ENCODE measurements around the gene SORCS2. TPM values are rescaled to one million over a fixed set of nuclear protein-coding genes. Genes with fewer than 3 reads are reported as not detected.

Gene SORCS2
- polyA plus RNA-seq, 1 of the 3 experiments (the other 2 are of a cell fraction), result 1.6 TPM

GRCh38 chr4:7755561-7755960 is 563.2 kb downstream of the SORCS2 start:
- H3K9me2 ChIP-seq, result no peaks in the 10 kb centered on the region
- DNase-seq, result no peak
- H3F3A ChIP-seq (replicated peaks; ENCODE audit: insufficient read depth), result peaks cover 21% of the 10 kb centered on the region
- ChIA-PET CTCF (interaction anchor here (1.0 to 1.1 kb wide), 2 partner anchors 14 to 174 kb away, joined by 3 read pairs; no protein-coding TSS in a partner anchor), POLR2A (no interaction called here)
- peaks cover 35 to 50% of the 10 kb centered on the region in 2 experiments for H3K36me3 ChIP-seq (replicated peaks in 1 of 2; ENCODE audit: control insufficient read depth in 1 of 2, insufficient read depth in 2 of 2, low read length in 1 of 2)
- no peaks in the 10 kb centered on the region for H3K27me3 ChIP-seq (ENCODE audit: insufficient read depth)
- TF ChIP-seq SIN3A (IDR thresholded peaks at IDR 0.05; ENCODE audit: borderline replicate concordance, low read depth, low read length), result no peak
- TF ChIP-seq FOSL2 (IDR thresholded peaks at IDR 0.05; ENCODE audit: borderline replicate concordance, low read depth), result no peak
- no peak for TF ChIP-seq ZBTB33 (IDR thresholded peaks at IDR 0.05; ENCODE audit: borderline replicate concordance, low read depth)
- TF ChIP-seq, protein P1, sequence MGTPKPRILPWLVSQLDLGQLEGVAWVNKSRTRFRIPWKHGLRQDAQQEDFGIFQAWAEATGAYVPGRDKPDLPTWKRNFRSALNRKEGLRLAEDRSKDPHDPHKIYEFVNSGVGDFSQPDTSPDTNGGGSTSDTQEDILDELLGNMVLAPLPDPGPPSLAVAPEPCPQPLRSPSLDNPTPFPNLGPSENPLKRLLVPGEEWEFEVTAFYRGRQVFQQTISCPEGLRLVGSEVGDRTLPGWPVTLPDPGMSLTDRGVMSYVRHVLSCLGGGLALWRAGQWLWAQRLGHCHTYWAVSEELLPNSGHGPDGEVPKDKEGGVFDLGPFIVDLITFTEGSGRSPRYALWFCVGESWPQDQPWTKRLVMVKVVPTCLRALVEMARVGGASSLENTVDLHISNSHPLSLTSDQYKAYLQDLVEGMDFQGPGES (IDR thresholded peaks at IDR 0.05; ENCODE audit: low read depth, low read length), result no peak
- no peak for TF ChIP-seq YY1 (IDR thresholded peaks at IDR 0.05; ENCODE audit: low read depth)
- no peak for TF ChIP-seq RXRA (IDR thresholded peaks at IDR 0.05; ENCODE audit: borderline replicate concordance, low read depth)
- no peak for TF ChIP-seq TEAD4 (IDR thresholded peaks at IDR 0.05; ENCODE audit: borderline replicate concordance, insufficient read depth)
- no peak for TF ChIP-seq ELF1 (IDR thresholded peaks at IDR 0.05)
- no peak for TF ChIP-seq MXI1 (IDR thresholded peaks at IDR 0.05; ENCODE audit: low read depth, low read length)
- no peak for TF ChIP-seq RCOR1 (IDR thresholded peaks at IDR 0.05; ENCODE audit: low read length)
- no peak overlapping the region for H3K27ac ChIP-seq (ENCODE audit: low read depth in 2 of 2, low read length in 1 of 2)
- WGBS (ENCODE audit: low lambda C conversion rate), result 95% methylated on average over 13 of the region's 16 CpGs
- no peaks in the 10 kb centered on the region; a peak in 1 of 4 replicates for H3K4me1 ChIP-seq (ENCODE audit: control insufficient read depth in 1 of 2, insufficient read depth in 2 of 2, low read depth in 1 of 2, low read length in 1 of 2)
- H4K20me1 ChIP-seq (ENCODE audit: insufficient read depth), result peaks cover 23% of the 10 kb centered on the region
- no peak overlapping the region for H3K4me3 ChIP-seq (ENCODE audit: low read depth in 2 of 2, low read length in 1 of 2)
- no peak overlapping the region for H2AFZ ChIP-seq (ENCODE audit: low read depth)
- peaks cover 14% of the 10 kb centered on the region; the same call in 1 of the 2 replicates for H3K79me2 ChIP-seq (ENCODE audit: insufficient read depth)
- H3K9me3 ChIP-seq, result no peaks in the 10 kb centered on the region
- no peak overlapping the region for H3K4me2 ChIP-seq
- no peak overlapping the region for H3K9ac ChIP-seq

DNA sequence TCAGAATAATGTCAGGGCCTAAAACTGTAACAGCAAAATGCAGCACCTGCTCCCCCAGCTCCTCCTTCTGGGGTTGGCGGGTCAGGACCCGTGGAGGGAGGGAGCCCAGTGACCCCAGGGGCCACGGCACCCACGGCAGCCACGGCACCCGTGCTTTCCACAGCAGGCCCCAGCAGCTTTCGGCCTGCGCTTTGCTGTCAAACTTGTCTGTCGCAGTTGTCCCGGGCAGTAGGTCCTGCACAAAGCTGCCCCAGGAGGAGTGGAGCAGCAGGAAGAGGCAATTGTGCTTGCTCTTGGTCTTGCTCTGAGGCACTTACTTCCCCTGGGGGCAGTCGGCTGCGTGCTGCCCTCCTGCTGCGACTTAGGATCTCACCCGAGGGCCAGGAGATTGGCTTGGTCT is 563.7 kb downstream of the SORCS2 start:
- 98% methylated on average over 14 of the region's 14 CpGs for WGBS (ENCODE audit: low lambda C conversion rate)
- H3K9me2 ChIP-seq, result no peaks in the 10 kb centered on the region
- H3K4me1 ChIP-seq (ENCODE audit: control insufficient read depth in 1 of 2, insufficient read depth in 2 of 2, low read depth in 1 of 2, low read length in 1 of 2), result no peaks in the 10 kb centered on the region; a peak in 1 of 4 replicates
- H3K79me2 ChIP-seq (ENCODE audit: insufficient read depth), result peaks cover 19% of the 10 kb centered on the region
- H2AFZ ChIP-seq (ENCODE audit: low read depth), result no peak overlapping the region
- no peak for DNase-seq
- H4K20me1 ChIP-seq (ENCODE audit: insufficient read depth), result peaks cover 27% of the 10 kb centered on the region
- TF ChIP-seq FOXJ3 (CRISPR knock-in tag; IDR thresholded peaks at IDR 0.05), result no peak
- no peak for TF ChIP-seq MXI1 (IDR thresholded peaks at IDR 0.05; ENCODE audit: low read depth, low read length)
- no peak for TF ChIP-seq TEAD4 (IDR thresholded peaks at IDR 0.05; ENCODE audit: borderline replicate concordance, insufficient read depth)
- TF ChIP-seq, protein P1 (IDR thresholded peaks at IDR 0.05; ENCODE audit: low read depth, low read length), result no peak
- no peak for TF ChIP-seq FOSL2 (IDR thresholded peaks at IDR 0.05; ENCODE audit: borderline replicate concordance, low read depth)
- TF ChIP-seq RFX5 (IDR thresholded peaks at IDR 0.05; ENCODE audit: low read length), result no peak
- TF ChIP-seq YY1 (IDR thresholded peaks at IDR 0.05; ENCODE audit: low read depth), result no peak
- TF ChIP-seq RXRA (IDR thresholded peaks at IDR 0.05; ENCODE audit: borderline replicate concordance, low read depth), result no peak
- TF ChIP-seq ZBTB33 (IDR thresholded peaks at IDR 0.05; ENCODE audit: borderline replicate concordance, low read depth), result no peak
- TF ChIP-seq PBX3 (IDR thresholded peaks at IDR 0.05), result no peak
- peaks cover 40 to 55% of the 10 kb centered on the region in 2 experiments for H3K36me3 ChIP-seq (replicated peaks in 1 of 2; ENCODE audit: control insufficient read depth in 1 of 2, insufficient read depth in 2 of 2, low read length in 1 of 2)
- H3K27me3 ChIP-seq (ENCODE audit: insufficient read depth), result no peaks in the 10 kb centered on the region
- no peak overlapping the region for H3K4me3 ChIP-seq (ENCODE audit: low read depth in 2 of 2, low read length in 1 of 2)
- no peak overlapping the region for H3K9ac ChIP-seq
- no peak overlapping the region for H3K4me2 ChIP-seq
- no peak overlapping the region for H3K27ac ChIP-seq (ENCODE audit: low read depth in 2 of 2, low read length in 1 of 2)
- no peaks in the 10 kb centered on the region for H3K9me3 ChIP-seq
- ChIA-PET CTCF (interaction anchor here (1.1 kb wide), 1 partner anchor 14 kb away, joined by 3 read pairs; no protein-coding TSS in a partner anchor), POLR2A (no interaction called here)
- H3F3A ChIP-seq (replicated peaks; ENCODE audit: insufficient read depth), result peaks cover 21% of the 10 kb centered on the region

Data from SK-N-SH (cell line).